CD4-positive, alpha-beta T cell treated with Interleukin-10 for 1 hour (primary cell): ENCODE data around the gene PCSK7.

Source experiments
- DNase-seq: peaks from one replicate; pipeline ENCODE4 v3.0.0-alpha.2; 2020

Gene PCSK7

GRCh38 chr11:117230999-117231841, 653 bp downstream of the PCSK7 start:
- peak; percentile 3 for DNase-seq

DNA sequence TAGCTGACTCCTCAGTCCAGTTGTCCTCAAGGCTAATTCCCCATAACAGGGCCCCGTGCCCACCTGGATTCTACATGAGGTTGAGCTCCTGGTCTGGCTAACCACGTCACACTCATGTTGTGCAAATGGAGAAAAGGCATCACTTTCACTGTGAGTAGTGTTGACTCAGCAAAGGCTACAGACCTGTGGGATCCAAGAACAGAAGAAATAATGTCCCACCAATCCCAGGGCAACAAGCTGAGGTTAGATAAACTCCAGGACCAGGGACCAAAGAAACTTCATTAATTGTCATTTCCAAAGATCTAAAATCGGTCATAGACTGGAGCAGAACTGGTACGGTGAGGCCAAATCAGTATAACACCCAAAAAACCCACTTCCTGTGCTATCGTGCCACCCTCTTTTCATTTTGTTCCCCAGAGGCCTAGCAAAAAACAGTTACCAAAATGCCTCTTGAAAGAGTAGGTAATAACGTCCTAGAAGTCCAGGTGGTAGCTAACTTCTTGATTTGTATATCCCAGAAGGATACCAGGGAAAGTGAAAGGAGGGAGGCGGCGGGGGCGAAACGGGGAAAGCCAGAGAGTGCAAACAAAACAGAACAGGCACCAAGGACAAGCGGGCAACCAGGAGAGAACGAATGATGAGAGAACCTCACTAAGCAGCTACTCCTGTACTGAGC, 1.4 kb downstream of the PCSK7 start:
- DNase-seq, result peak; percentile 68

DNA sequence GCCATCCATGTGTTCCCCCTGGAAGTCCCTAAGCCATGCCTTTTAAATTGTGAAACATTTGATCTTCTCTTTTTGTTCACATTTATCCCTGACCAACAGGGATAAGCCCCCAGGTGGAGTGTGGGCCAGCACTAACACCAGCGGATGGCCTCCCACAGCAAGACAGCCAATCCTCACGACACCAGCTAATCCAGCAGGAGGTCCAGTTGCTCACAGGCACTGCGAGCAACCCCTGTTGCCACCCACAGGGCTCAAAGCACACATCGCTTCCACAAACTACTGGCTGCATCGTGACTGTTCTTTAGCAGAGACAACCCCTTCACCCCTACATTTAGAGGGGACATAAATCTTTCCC, 2.0 kb downstream of the PCSK7 start:
- no peak for DNase-seq

DNA sequence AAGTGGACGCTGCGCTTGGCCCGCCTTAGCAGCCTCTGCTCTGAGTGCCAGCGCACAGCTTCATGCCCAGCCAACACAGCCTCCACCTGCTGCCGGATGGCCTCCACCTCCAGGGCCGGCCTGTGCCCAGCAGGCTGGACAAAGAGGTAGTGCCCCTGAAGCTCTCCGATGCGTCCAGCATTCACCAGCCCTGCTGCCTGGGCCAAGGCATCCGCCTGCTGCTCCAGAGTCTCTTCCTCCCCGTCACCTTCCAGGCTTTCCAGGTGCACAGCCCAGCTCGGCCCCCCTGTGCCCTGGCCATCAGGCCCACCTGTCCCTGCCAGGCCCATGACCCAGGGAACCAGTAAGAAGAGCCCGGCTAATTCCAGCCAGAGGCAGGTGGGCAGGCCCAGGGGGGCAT, 2.5 kb downstream of the PCSK7 start:
- DNase-seq, result no peak

DNA sequence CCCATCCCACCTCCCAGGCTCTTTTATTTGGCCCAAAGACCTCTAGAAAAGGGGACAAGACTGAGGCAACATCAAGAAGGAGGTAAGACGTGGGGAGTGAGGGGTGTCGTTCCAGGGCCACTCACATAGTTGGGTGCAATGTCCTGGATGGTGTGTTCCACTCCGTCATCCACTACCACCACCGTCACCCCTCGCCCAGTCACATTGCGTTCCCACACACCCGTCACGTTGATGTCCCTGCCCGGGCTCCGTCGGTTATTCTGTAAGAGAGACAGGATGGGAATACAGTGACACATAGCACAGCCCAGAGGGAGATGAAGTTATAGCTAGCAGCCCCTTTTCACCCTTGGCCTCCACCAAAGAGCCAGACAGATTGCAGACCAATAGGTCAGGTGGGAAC, 3.8 kb downstream of the PCSK7 start:
- DNase-seq, result no peak

DNA sequence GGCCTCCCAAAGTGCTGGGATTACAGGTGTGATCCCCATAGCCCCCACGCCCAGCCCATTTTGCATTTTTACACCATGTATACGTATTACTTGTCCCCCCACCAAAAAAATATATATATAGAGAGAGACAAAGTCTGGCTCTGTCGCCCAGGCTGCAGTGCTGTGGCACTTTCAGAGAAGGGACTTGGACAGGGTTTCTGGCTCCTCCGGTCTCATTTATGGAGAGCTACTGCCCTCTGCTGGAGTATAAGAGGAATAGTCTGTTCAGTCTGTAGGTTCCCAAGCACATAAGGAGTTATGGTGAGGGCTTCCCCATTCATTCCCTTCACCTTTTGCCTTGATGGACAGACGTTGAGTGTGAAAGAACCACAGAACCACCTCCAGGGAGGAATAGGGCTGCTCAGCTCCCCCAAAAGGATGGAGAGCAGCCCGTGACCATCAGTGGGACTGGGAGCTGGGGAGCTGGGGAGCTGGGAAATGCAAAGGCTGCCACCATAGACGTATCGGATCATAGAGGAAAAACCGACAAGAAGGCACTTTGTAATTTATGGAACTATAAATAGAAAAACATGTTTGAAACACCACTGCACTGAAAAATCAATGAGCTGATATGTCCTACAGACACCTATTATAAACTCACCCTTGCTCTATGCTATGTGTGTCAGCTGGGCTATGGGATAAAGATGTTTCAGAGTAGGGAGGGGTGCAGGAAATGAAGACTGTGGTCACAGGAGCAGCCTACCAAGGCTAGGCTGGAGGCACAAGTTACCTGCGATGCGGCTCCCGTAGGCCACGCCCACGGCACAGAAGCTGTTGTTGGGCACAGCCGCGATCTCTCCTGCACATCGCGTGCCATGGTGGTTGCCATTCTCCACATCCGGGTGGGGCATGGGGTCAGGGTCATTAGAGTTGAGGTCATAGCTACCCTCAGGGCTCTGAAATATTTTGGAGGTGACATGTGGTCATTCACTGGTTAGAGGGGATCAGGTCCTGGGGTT, 5.2 kb downstream of the PCSK7 start:
- DNase-seq, result peak; percentile 81

DNA sequence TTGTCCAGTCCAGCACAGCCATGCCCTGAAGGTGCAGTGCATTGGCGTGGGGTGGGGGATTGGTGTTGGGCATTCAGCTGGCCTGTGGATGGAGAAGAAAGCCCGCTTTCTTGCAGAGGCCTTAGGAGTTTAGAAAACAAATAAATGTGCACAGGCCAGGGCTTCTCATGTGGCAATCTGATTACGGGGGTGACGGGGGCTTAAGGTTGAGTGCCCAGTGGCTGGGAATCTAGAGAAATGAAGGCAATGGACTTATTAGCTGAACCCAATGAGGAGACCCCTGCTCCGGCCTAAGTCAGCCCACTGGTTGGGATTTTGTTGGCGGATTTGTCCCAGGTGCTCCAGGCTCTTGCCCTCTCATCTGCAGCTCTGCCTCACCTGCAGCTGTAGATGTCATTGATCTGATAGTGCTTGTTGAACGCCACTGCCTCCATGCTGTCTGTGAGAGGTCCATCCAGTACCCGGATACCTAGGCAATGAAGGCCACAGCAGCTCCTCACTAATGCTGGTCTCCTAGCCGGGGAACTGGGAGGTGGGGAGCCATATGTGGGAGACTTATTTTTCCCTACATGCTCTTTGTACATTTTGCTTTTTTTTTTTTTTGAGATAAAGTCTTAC, 6.2 kb downstream of the PCSK7 start:
- DNase-seq, result no peak

- DNase-seq, result no peak
Observed at GRCh38 chr11:117223741-117224689, 7.9 kb downstream of the PCSK7 start.

DNA sequence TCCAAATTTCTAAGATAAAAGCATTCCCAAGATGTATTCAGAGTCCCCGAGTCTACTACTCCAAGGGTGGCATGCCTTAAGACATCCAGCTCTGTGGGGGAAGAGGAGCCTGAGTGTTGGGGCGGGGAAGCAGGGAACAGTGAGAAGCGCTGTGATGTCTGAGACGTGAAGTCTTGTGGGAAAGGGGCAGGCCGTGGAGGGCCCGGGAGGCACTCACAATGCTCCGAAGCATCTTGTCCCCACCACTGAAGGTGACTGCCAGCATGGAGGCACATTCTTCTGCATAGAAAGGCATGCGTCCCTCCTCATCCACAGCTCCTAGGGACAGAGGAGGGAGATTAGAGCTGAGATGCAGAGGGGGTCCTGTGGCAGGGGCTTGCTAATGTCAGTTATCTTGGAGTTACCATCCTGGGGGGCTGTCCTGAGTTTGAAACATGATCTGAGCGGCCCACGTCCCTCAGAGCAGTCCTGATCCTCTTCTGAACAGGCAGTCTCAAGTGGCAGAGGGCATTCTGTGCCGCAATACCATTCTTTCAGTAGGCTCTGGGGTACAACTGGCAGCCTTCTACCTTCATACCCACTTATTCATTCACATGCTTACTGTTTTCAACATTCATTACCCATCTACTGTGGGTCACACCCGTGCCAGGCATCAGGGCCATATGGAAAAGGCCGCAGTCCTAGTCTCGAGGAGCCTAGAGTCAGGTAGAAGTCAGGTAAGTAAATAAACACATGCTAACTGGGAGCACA, 8.7 kb downstream of the PCSK7 start:
- no peak for DNase-seq

DNA sequence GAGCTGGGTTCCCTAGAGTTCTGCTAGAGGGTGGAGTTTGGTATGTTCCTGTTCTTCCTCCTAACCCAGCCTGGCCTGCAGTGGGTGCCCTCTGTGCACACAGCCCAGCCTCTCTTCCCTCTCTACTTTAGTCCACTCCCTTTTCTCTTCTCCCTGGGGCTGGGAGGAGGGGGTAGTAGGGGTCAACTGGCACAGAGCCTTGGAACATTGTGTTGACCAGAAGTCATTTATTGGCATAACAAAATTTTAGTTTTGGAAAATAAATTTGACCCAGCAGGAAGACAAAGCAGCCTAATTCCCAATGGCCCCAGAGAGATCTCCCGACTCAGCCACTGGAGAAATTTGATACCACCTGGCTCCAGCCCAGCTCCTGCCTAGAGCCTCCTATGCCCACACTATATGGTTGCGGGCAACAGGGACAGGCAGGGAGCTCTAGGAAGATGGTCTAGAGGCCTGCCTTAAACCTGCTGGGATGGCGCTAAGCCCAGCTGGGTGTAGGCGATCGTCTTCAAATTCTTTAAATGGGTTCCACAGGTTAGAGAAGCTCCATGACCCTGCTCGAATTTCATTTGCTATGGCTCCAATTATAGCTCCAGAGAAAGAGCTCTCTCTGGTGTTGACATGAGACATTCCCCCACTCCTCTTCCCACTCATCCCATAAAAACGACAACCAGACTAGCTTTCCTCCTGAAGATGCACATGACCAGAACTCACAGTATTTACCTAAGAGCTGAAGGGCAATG, 9.9 kb downstream of the PCSK7 start:
- DNase-seq, result no peak

DNA sequence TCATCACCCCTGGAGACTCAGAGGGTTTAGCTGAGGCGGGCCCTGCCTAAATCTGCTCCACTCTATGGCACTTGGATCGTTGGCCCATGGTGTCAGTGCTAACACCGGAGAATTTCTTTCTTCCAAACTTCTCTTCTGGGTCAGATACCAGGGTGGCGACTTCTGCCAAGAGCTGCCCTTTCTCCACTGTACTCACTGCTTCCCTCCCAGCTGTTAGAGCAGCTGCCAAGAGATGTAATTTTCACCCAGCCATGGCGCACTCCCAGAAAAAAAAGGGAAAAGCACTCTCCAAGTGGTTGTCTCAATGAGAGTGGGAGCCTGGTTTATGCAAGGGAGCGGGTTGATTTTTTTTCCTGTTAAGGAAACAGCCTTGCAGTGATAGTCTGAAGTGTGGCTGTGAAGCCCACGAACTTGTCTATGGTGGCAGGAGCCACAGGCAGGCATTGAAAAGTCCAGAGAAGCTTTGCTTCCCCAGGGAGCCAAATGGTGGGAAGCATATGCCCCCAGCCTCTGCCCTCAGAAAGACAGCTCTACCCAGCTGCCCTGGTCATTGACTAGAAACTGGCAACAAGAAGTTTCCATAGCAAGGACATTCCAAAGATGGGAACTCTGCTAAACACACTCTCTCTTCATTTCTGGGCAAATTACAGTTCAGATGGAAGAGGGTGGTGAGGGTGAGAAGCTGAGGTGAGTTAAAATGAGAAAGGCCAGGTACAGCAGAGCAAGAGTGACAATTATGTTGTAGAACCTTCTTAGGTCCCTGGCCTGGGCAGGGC, 10.7 kb downstream of the PCSK7 start:
- no peak for DNase-seq

GRCh38 chr11:117220568-117220967, 11.3 kb downstream of the PCSK7 start:
- DNase-seq, result no peak

DNA sequence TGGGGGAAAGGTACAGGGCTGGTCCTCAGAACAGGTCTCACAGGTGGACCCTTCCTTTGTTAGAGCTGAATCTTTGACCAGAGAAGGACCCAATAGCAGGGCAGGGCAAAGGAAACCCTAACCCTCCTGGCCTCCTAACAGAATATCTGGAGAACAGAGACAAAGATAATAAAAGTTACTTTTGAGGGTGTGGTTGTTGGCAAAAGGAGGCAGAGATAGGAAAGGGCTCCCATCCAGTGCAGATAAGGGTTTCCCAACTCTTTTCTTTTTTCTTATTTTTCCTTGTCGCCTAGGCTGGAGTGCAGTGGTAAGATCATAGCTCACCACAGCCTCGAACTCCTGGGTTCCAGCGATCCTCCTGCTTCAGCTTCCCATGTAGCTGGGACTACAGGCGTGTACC, 11.9 kb downstream of the PCSK7 start:
- DNase-seq, result no peak

DNA sequence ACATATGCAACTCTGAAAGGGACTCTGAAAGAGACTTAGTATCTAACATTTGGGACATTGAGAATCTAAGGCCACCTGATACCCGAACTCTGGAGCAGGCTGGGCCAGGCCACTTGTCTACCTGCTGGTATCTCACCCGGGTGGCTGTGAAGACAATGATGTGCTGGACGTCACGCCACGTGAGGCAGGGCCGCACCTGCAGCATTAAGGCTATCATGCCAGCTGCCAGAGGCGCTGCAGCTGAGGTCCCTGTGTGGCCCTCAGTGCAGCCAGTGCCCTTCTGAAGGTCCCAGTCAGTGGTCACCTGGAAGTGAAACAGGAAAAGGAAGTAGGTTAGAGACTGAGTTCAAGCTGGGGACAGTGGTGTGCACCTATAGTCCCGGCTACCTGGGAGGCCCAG, 12.4 kb downstream of the PCSK7 start:
- no peak for DNase-seq

GRCh38 chr11:117219001-117219400, 12.9 kb downstream of the PCSK7 start:
- no peak for DNase-seq

DNA sequence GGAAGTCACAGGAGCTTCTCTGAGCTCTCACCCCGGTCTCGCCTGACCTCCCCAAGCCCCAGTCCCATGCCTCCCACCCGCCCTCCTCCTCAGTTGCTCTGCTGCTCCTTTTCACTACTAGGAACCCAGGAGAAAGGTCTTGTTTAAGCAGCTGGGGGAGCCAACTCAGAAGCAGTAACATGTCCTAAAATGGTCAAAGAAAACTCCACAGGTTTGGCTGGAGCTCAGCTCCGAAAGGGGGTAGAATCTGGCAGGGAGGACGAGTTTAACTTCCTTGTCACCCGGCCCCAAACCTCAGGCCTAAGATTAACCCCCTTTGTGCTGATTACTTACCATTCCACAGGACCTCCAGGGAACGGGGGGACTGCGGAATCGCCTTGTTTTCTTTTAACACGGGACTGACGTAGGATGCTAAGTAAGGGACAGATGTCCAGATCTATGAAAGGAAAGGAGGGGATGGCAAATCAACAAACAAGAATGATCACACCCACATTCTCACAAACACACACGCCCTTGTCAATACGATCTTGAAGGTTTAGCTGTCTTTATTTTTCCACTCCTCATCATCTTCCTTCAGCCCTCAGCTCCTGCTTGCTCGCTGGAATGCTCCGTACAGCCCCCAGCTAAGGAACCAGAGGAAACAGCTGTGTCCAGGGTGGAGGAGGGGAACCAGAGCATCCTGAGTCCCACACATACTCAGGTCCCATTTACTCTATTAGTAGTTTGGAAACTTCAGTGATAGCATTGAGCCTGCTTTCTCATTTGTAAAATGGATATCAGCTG, 13.5 kb downstream of the PCSK7 start:
- DNase-seq, result no peak

DNA sequence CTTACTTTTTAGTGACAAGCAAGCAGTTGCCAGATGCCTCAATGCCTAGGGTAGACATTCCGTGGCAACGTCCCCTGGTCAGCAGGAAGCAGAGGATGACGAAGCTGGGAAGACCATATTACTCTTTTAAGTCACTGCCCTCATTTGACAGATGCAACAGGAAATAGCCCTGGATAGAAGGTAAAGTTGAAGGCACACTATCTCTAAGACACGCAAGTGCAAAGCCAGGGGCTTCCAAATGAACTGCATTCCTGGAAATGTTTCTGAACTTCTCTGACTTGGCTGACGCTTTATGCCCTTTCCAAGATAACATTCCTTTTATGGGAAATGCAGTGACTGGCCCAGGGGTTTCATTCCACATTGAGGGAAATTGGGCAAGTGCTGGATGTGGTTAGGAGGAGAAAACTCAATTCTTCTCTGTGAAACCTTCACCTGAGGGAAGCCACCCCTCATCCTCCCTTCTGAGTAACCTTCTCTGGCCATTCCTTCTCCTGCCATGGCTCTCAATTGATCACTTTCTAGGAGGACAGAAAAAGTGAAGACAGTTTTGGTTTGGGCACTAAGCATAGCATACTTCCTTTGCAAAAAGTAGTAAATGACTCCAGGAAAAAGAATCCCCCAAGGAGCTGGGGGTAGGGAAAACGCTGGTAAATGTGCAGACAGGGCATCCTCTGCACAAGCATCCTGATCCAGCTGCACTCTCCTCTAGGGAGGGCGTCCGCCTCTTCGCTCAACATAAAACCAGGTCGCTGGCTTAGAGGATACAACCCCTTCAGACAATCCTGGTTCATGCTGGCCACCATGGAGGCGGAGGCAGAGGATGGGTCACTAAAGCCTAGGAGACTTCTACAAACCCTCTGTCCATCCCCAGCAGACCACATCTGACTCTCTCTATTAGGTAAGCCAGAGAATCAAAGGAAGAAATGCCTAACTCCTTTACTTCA, 14.5 kb downstream of the PCSK7 start:
- DNase-seq, result no peak
